H9 (cell line): Measurements from ENCODE around the gene SORBS1. TPM values are rescaled to one million over a fixed set of nuclear protein-coding genes. Genes with fewer than 3 reads are reported as not detected.

ENCODE experiments used
- DNase-seq: peaks from one replicate; pipeline ENCODE4 v3.0.0-alpha.2; 2017
- H2AFZ ChIP-seq: one replicate; pipeline ENCODE4 v1.6.1; 2013; ENCODE audit warnings: mild to moderate bottlenecking, low read length, control low read depth, moderate library complexity
- H2AK5ac ChIP-seq: 2 replicates; pipeline ENCODE4 v1.6.1; 2013; ENCODE audit warnings: low read length, control low read depth, mixed read lengths; ENCODE audit not compliant: insufficient read length
- H2BK120ac ChIP-seq: one replicate; pipeline ENCODE4 v1.6.1; 2013; ENCODE audit warnings: low read depth, mild to moderate bottlenecking, low read length, control low read depth, inconsistent platforms; ENCODE audit not compliant: poor library complexity, severe bottlenecking
- H2BK12ac ChIP-seq: 2 replicates; pipeline ENCODE4 v1.6.1; 2013; ENCODE audit warnings: low read length, control low read depth, mixed read lengths, low read depth; ENCODE audit not compliant: insufficient read length
- H2BK15ac ChIP-seq: 2 replicates; pipeline ENCODE4 v1.6.1; 2013; ENCODE audit warnings: low read depth, low read length, control low read depth
- H2BK20ac ChIP-seq: one replicate; pipeline ENCODE4 v1.6.1; 2013; ENCODE audit warnings: low read depth, mild to moderate bottlenecking, low read length, control low read depth, inconsistent platforms; ENCODE audit not compliant: poor library complexity, severe bottlenecking
- H2BK5ac ChIP-seq: 2 replicates; pipeline ENCODE4 v1.6.1; 2013; ENCODE audit warnings: low read length, control low read depth, mixed read lengths; ENCODE audit not compliant: insufficient read length
- H3K14ac ChIP-seq: 2 replicates; pipeline ENCODE4 v1.6.1; 2013; ENCODE audit warnings: low read length, control low read depth; ENCODE audit not compliant: insufficient read depth
- H3K18ac ChIP-seq: 2 replicates; pipeline ENCODE4 v1.6.1; 2013; ENCODE audit warnings: low read depth, mild to moderate bottlenecking, mixed read lengths, low read length, control low read depth; ENCODE audit not compliant: insufficient read length
- H3K23ac ChIP-seq: 2 replicates; pipeline ENCODE4 v1.6.1; 2013; ENCODE audit warnings: low read length, control low read depth, mixed read lengths, low read depth; ENCODE audit not compliant: insufficient read length
- H3K23me2 ChIP-seq: 2 replicates; pipeline ENCODE4 v1.6.1; 2013; ENCODE audit warnings: low read depth, mild to moderate bottlenecking, mixed read lengths, low read length, control low read depth; ENCODE audit not compliant: insufficient read length, poor library complexity, severe bottlenecking
- H3K27ac ChIP-seq: 2 replicates; pipeline ENCODE4 v1.5.1; 2013; ENCODE audit warnings: low read length, control low read depth, mixed read lengths, low read depth; ENCODE audit not compliant: insufficient read length
- H3K27me3 ChIP-seq: 2 replicates; pipeline ENCODE4 v1.6.1; 2013; ENCODE audit warnings: low read length, control low read depth, inconsistent platforms; ENCODE audit not compliant: insufficient read depth
- H3K4ac ChIP-seq: 2 replicates; pipeline ENCODE4 v1.6.1; 2013; ENCODE audit warnings: low read depth, mild to moderate bottlenecking, control low read depth, inconsistent platforms, low read length, moderate library complexity
- H3K4me1 ChIP-seq: 2 replicates; pipeline ENCODE4 v1.6.1; 2013; ENCODE audit warnings: low read length, control low read depth, inconsistent platforms; ENCODE audit not compliant: insufficient read depth
- H3K4me2 ChIP-seq: 2 replicates; pipeline ENCODE4 v1.6.1; 2013; ENCODE audit warnings: low read length, control low read depth, mixed read lengths; ENCODE audit not compliant: insufficient read length, insufficient read depth
- H3K56ac ChIP-seq: 2 replicates; pipeline ENCODE4 v1.6.1; 2013; ENCODE audit warnings: low read depth, mild to moderate bottlenecking, mixed read lengths, low read length, control low read depth; ENCODE audit not compliant: insufficient read length
- H3K79me1 ChIP-seq: 2 replicates; pipeline ENCODE4 v1.6.1; 2013; ENCODE audit warnings: low read depth, mild to moderate bottlenecking, moderate library complexity, low read length, control low read depth, inconsistent platforms; ENCODE audit not compliant: insufficient read depth, poor library complexity, severe bottlenecking
- H3K79me2 ChIP-seq: 2 replicates; pipeline ENCODE4 v1.6.1; 2013; ENCODE audit warnings: low read length, control low read depth, inconsistent platforms; ENCODE audit not compliant: insufficient read depth
- H3K9ac ChIP-seq: 2 replicates; pipeline ENCODE4 v1.6.1; 2013; ENCODE audit warnings: low read length, control low read depth, mixed read lengths; ENCODE audit not compliant: insufficient read length; ENCODE audit errors: extremely low read depth
- H3K9me3 ChIP-seq: one replicate; pipeline ENCODE4 v1.6.1; 2013; ENCODE audit warnings: low read depth, low read length, inconsistent platforms; ENCODE audit not compliant: control insufficient read depth
- H3T11ph ChIP-seq: one replicate; pipeline ENCODE4 v1.6.1; 2013; ENCODE audit warnings: mild to moderate bottlenecking, low read length, control low read depth, inconsistent platforms
- H4K20me1 ChIP-seq: one replicate; pipeline ENCODE4 v1.6.1; 2013; ENCODE audit not compliant: control insufficient read depth, insufficient read length, insufficient read depth
- H4K5ac ChIP-seq: 2 replicates; pipeline ENCODE4 v1.6.1; 2013; ENCODE audit warnings: low read depth, mild to moderate bottlenecking, mixed read lengths, low read length, control low read depth; ENCODE audit not compliant: insufficient read length
- H4K8ac ChIP-seq: replicated peaks from 2 replicates; pipeline ENCODE4 v1.6.1; 2013; ENCODE audit warnings: low read length, control low read depth, mixed read lengths, low read depth; ENCODE audit not compliant: insufficient read length
- H4K91ac ChIP-seq: 2 replicates; pipeline ENCODE4 v1.6.1; 2013; ENCODE audit warnings: low read depth, mild to moderate bottlenecking, moderate library complexity, mixed read lengths, low read length, control low read depth; ENCODE audit not compliant: insufficient read length
- H3K27ac Mint-ChIP-seq, 3 experiments: 2 replicates in 2 of 3; 3 replicates in 1 of 3; pipeline ENCODE4 v1.8.0; 2020 to 2021; ENCODE audit warnings: mixed read lengths in 3 of 3, mild to moderate bottlenecking in 1 of 3, moderate library complexity in 1 of 3
- H3K27me3 Mint-ChIP-seq: 2 replicates; pipeline ENCODE4 v1.8.0; 2021; ENCODE audit warnings: low read depth, mild to moderate bottlenecking, moderate library complexity, mixed read lengths
- H3K36me3 Mint-ChIP-seq, 3 experiments: 2 replicates in 2 of 3; 3 replicates in 1 of 3; pipeline ENCODE4 v1.8.0; 2020 to 2021; ENCODE audit warnings: low read depth in 3 of 3, mixed read lengths in 3 of 3; ENCODE audit not compliant: insufficient read depth in 1 of 3
- H3K4me1 Mint-ChIP-seq, 2 experiments: 2 replicates each; pipeline ENCODE4 v1.8.0; 2020; ENCODE audit warnings: mixed read lengths in 2 of 2
- H3K4me3 Mint-ChIP-seq, 2 experiments: 2 replicates in 1 of 2; 3 replicates in 1 of 2; pipeline ENCODE4 v1.8.0; 2020 to 2021; ENCODE audit warnings: mild to moderate bottlenecking in 2 of 2, mixed read lengths in 2 of 2, moderate library complexity in 1 of 2
- H3K9me3 Mint-ChIP-seq, 2 experiments: 2 replicates in 1 of 2; 3 replicates in 1 of 2; pipeline ENCODE4 v1.8.0; 2020; ENCODE audit warnings: mild to moderate bottlenecking in 2 of 2, mixed read lengths in 2 of 2, moderate library complexity in 1 of 2
- WGBS: extraction: QIAGEN DNeasy Blood & Tissue Kit; methylation state at CpG from one replicate; pipeline ENCODE4 v1.1.7; 2013; ENCODE audit warnings: missing lambda C conversion rate, low lambda C conversion rate, mixed read lengths; ENCODE audit not compliant: insufficient read length; ENCODE audit errors: extremely low coverage; 5-methylcytosine and 5-hydroxymethylcytosine counted together
- total RNA-seq: library from RNA; stranded (reverse); gene quantifications from 2 replicates; pipeline ENCODE4 v1.2.1, GENCODE V29; 2021
- TF ChIP-seq, protein P1 (sequence below): fragments of 200-600 bp; sonication (generic); conservative IDR thresholded peaks from 3 replicates; pipeline ENCODE4 v1.8.0; 2021; ENCODE audit warnings: antibody characterized with exemption, mild to moderate bottlenecking

Gene SORBS1
- total RNA-seq, 1 experiment from 2014 or later = 24.3 TPM

DNA sequence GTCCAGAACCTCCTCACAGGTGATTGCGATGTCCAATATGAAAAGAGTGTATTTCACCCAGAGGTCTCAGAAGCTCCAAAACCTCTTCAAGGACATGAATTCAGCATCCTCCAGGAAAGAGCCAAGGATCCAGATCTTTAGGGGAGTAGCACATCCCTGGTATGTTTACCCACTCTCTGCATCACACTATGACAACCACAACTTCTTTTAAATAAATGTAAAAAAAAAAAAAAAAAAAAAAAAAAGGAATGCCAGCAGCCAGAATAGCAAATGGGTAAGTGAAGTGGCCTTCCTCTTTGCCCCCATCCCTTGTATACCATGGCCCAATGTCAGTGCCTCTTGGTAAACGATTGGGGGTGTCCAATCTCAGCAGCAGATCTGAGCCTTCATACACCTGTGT lies 67.3 kb downstream of the SORBS1 start:
- TF ChIP-seq, protein P1, sequence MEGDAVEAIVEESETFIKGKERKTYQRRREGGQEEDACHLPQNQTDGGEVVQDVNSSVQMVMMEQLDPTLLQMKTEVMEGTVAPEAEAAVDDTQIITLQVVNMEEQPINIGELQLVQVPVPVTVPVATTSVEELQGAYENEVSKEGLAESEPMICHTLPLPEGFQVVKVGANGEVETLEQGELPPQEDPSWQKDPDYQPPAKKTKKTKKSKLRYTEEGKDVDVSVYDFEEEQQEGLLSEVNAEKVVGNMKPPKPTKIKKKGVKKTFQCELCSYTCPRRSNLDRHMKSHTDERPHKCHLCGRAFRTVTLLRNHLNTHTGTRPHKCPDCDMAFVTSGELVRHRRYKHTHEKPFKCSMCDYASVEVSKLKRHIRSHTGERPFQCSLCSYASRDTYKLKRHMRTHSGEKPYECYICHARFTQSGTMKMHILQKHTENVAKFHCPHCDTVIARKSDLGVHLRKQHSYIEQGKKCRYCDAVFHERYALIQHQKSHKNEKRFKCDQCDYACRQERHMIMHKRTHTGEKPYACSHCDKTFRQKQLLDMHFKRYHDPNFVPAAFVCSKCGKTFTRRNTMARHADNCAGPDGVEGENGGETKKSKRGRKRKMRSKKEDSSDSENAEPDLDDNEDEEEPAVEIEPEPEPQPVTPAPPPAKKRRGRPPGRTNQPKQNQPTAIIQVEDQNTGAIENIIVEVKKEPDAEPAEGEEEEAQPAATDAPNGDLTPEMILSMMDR = no peak
- H3K27ac ChIP-seq = no peak overlapping the region
- Mint-ChIP-seq H3K27ac (no peak overlapping the region), H3K4me3 (no peak overlapping the region), H3K36me3 (peaks cover 0 to 2% (median 0%) of the 10 kb centered on the region in 3 experiments; a peak in 1 of 7 replicates), H3K4me1 (peaks cover 19 to 23% of the 10 kb centered on the region in 2 experiments), H3K27me3 (no peaks in the 10 kb centered on the region), H3K9me3 (no peaks in the 10 kb centered on the region; a peak in 1 of 5 replicates)
- no peak overlapping the region for H4K91ac ChIP-seq
- H3K79me1 ChIP-seq = no peaks in the 10 kb centered on the region
- H3K4me2 ChIP-seq = no peak overlapping the region
- H3K56ac ChIP-seq = no peak overlapping the region
- H3K4me1 ChIP-seq = peaks cover 2% of the 10 kb centered on the region; the same call in 1 of the 2 replicates
- no peak overlapping the region for H3K14ac ChIP-seq
- H3K23me2 ChIP-seq = no peaks in the 10 kb centered on the region
- WGBS = no CpG with 5 or more reads among the region's 2 CpGs
- H3K23ac ChIP-seq = no peak overlapping the region
- no peaks in the 10 kb centered on the region for H4K20me1 ChIP-seq
- no peak overlapping the region for H3K18ac ChIP-seq
- H2BK5ac ChIP-seq = no peak overlapping the region
- H3T11ph ChIP-seq = no peak overlapping the region
- no peak for DNase-seq
- H3K9me3 ChIP-seq = no peaks in the 10 kb centered on the region
- no peak overlapping the region for H3K9ac ChIP-seq
- no peak overlapping the region for H2AFZ ChIP-seq
- H2AK5ac ChIP-seq = no peak overlapping the region
- H3K27me3 ChIP-seq = no peaks in the 10 kb centered on the region
- no peak overlapping the region for H2BK20ac ChIP-seq
- H4K5ac ChIP-seq = no peak overlapping the region
- no peak overlapping the region for H2BK12ac ChIP-seq
- no peaks in the 10 kb centered on the region for H3K79me2 ChIP-seq
- H4K8ac ChIP-seq = no peak overlapping the region
- no peak overlapping the region for H2BK15ac ChIP-seq
- no peak overlapping the region for H2BK120ac ChIP-seq
- H3K4ac ChIP-seq = no peak overlapping the region
